Type B pancreatic cell (in vitro differentiated cells): ENCODE results near the gene CYSTM1. TPM values are rescaled to one million over a fixed set of nuclear protein-coding genes. Genes with fewer than 3 reads are reported as not detected.

Experiments
- DNase-seq: peaks from one replicate; pipeline ENCODE4 v3.0.0; 2021; ENCODE audit warnings: mixed read lengths; ENCODE audit not compliant: unreplicated experiment; ENCODE audit errors: extremely low spot score
- H3K27ac Mint-ChIP-seq: 2 replicates; pipeline ENCODE4 v1.8.0; 2021; ENCODE audit warnings: mild to moderate bottlenecking, mixed read lengths
- H3K27me3 Mint-ChIP-seq: 2 replicates; pipeline ENCODE4 v1.8.0; 2021; ENCODE audit warnings: mixed read lengths
- H3K36me3 Mint-ChIP-seq: 2 replicates; pipeline ENCODE4 v1.8.0; 2021; ENCODE audit warnings: mixed read lengths
- H3K4me1 Mint-ChIP-seq: one replicate; pipeline ENCODE4 v1.8.0; 2021; ENCODE audit warnings: mixed read lengths; ENCODE audit not compliant: unreplicated experiment
- H3K4me3 Mint-ChIP-seq: 2 replicates; pipeline ENCODE4 v1.8.0; 2021; ENCODE audit warnings: mild to moderate bottlenecking, mixed read lengths
- H3K9me3 Mint-ChIP-seq: 2 replicates; pipeline ENCODE4 v1.8.0; 2021; ENCODE audit warnings: mixed read lengths
- total RNA-seq: library from RNA; stranded (reverse); gene quantifications from 2 replicates; pipeline ENCODE4 v1.2.1, GENCODE V29; 2021; ENCODE audit warnings: low replicate concordance
- TF ChIP-seq, protein P1 (sequence below): fragments of 200-600 bp; sonication (generic); conservative IDR thresholded peaks from 2 replicates; pipeline ENCODE4 v1.5.0; 2021; ENCODE audit warnings: antibody characterized with exemption, mild to moderate bottlenecking

The CYSTM1 gene
- total RNA-seq, 1 donor from 2014 or later, result 73.5 TPM

DNA sequence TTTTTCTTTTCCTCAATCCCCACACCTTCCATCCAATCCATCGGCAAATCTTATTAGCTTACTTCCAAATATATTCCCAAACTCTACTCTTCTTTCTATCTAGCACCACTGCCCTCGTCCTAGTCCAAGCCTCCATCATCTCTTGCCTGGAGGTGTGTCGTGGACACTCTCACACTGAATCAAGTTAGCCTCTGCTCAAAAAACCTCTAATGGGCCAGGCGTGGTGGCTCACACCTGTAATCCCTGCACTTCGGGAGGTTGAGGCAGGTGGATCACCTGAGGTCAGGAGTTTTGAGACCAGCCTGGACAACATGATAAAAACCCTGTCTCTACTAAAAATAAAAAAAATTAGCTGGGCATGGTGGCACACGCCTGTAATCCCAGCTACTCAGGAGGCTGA is 81.7 kb downstream of the CYSTM1 start:
- Mint-ChIP-seq H3K36me3 (peaks cover 17% of the 10 kb centered on the region), H3K4me3 (no peak overlapping the region), H3K4me1 (peaks cover 23% of the 10 kb centered on the region), H3K9me3 (no peaks in the 10 kb centered on the region), H3K27me3 (no peaks in the 10 kb centered on the region), H3K27ac (no peak overlapping the region)
- TF ChIP-seq, protein P1, sequence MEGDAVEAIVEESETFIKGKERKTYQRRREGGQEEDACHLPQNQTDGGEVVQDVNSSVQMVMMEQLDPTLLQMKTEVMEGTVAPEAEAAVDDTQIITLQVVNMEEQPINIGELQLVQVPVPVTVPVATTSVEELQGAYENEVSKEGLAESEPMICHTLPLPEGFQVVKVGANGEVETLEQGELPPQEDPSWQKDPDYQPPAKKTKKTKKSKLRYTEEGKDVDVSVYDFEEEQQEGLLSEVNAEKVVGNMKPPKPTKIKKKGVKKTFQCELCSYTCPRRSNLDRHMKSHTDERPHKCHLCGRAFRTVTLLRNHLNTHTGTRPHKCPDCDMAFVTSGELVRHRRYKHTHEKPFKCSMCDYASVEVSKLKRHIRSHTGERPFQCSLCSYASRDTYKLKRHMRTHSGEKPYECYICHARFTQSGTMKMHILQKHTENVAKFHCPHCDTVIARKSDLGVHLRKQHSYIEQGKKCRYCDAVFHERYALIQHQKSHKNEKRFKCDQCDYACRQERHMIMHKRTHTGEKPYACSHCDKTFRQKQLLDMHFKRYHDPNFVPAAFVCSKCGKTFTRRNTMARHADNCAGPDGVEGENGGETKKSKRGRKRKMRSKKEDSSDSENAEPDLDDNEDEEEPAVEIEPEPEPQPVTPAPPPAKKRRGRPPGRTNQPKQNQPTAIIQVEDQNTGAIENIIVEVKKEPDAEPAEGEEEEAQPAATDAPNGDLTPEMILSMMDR, result no peak
- no peak for DNase-seq

DNA sequence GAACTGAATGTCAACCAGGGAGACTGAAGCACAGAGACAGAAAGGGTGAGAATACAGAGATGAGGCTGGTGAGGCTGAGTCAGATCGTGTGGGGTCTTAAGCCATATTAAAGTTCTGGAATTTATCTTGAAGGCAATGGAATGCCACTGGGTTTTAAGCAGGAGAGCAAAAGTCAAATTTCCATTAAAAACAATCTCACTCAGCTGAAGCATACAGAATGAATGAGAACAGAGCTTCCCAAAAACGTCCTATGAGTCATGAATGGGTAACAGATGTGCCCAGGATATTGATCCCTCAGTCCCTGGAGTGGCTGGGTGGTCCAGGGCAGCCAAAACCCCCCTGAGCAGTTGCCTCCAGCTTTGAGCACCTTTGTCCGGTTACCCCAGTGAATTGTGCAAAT is 83.0 kb downstream of the CYSTM1 start:
- no peak overlapping the region for H3K27ac Mint-ChIP-seq
- peaks cover 13% of the 10 kb centered on the region for H3K4me1 Mint-ChIP-seq
- H3K27me3 Mint-ChIP-seq, result no peaks in the 10 kb centered on the region

DNA sequence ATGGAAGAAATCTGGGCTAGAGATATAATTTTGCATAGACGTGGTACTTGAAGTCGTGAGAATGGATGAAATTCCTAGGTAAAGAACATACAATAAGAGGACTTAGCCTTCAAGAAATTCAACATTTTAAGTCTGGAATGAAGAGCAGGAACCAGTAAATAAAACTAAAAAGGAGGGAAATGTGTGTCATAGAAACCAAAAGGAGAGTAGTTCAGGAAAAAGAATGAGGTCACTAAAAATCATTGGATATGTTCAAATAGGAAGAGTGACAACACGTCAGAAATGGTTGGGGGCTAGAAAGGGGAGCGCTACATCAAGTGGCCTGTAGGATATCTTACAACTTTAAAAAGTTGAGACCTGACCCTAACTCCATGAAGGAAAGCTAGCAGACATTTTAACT is 83.9 kb downstream of the CYSTM1 start:
- H3K4me1 Mint-ChIP-seq, result peaks cover 13% of the 10 kb centered on the region
- H3K27ac Mint-ChIP-seq, result no peak overlapping the region
- TF ChIP-seq, protein P1, result no peak
- H3K4me3 Mint-ChIP-seq, result no peak overlapping the region
- no peak for DNase-seq
- H3K36me3 Mint-ChIP-seq, result peaks cover 11% of the 10 kb centered on the region
- H3K27me3 Mint-ChIP-seq, result no peaks in the 10 kb centered on the region
- H3K9me3 Mint-ChIP-seq, result no peaks in the 10 kb centered on the region

More for the DNA sequence above, 83.0 kb downstream of the CYSTM1 start:
- TF ChIP-seq, protein P1, result no peak
- Mint-ChIP-seq H3K36me3 (peaks cover 11% of the 10 kb centered on the region), H3K4me3 (no peak overlapping the region), H3K9me3 (no peaks in the 10 kb centered on the region)
- DNase-seq, result no peak

DNA sequence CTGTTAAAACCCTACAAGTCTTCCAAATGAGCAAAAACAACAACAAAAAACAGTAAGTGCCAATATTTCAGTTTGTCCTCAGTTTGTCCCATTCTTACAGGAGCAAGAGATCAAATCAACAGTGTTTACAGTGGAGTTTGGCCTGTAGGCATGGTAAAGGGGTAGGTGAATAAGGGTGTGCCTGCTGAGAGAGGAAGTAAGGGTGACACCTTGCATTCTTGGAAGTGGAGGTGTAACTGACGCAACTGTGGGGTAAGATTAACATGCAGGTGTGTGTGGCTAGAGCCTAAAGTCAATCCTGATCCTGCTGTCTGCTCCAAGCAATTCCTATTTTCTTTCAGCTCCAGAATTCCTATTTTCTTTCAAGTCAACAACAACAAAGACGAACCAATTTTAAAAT is 84.5 kb downstream of the CYSTM1 start:
- Mint-ChIP-seq H3K4me1 (peaks cover 13% of the 10 kb centered on the region), H3K27ac (no peak overlapping the region), H3K36me3 (peaks cover 11% of the 10 kb centered on the region), H3K4me3 (no peak overlapping the region), H3K9me3 (no peaks in the 10 kb centered on the region), H3K27me3 (no peaks in the 10 kb centered on the region)
- TF ChIP-seq, protein P1, result no peak
- DNase-seq, result no peak

DNA sequence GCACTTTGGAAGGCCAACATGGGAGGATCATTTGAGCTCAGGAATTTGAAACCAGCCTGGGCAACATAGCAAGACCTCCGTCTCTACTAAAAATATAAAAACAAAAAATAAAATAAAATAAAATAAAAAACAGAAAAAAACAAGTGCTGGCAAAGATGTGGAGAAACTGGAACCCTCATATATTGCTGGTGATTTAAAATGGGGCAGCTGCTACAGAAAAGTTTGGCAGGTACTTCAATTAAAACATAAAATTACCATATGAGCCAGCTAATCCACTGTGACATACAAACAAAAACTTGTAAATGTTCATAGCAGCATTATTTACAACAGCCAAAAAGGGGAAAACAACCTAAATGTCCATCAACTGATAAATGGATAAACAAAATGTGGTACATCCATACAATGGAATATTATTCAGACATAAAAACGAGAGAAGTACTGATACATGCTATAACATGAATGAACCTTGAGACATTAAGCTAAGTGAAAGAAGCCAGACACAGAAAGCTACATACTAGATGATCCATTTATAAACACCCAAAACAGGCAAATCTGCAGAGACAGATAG is 85.2 kb downstream of the CYSTM1 start:
- H3K27ac Mint-ChIP-seq, result no peak overlapping the region
- H3K4me1 Mint-ChIP-seq, result peaks cover 13% of the 10 kb centered on the region
- TF ChIP-seq, protein P1, result no peak
- peaks cover 12% of the 10 kb centered on the region for H3K36me3 Mint-ChIP-seq
- H3K27me3 Mint-ChIP-seq, result no peaks in the 10 kb centered on the region
- no peaks in the 10 kb centered on the region for H3K9me3 Mint-ChIP-seq
- no peak for DNase-seq
- no peak overlapping the region for H3K4me3 Mint-ChIP-seq
